GM19452 (cell line): ENCODE results near the gene SIRT5.

ENCODE experiments used
- ATAC-seq: cut with Tn5 transposase; IDR thresholded peaks from one replicate; pipeline ENCODE4 v1.9.1; 2021; ENCODE audit not compliant: unreplicated experiment

Gene SIRT5

DNA sequence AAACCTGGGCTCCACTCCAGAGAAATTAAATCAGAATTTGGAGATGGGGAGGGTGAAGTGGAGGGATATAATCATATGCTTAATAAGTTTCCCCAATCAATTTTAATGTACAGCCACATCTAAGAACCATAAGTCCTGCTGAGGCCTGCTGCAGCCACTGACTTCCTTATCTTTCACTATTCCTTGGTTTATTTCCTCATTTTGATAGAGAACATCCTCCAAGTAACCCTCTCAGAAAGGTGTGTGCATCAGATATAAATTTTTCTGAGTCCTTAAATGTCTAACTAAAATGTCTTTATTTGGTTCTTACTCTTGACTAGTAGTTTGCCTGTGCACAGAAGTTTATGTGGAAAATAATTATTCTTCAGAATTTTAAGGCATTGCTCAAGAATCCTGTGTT lies 23.7 kb upstream of the SIRT5 start:
- ATAC-seq: no peak

GRCh38 chr6:13553646-13554045 lies 20.8 kb upstream of the SIRT5 start:
- ATAC-seq: no peak

DNA sequence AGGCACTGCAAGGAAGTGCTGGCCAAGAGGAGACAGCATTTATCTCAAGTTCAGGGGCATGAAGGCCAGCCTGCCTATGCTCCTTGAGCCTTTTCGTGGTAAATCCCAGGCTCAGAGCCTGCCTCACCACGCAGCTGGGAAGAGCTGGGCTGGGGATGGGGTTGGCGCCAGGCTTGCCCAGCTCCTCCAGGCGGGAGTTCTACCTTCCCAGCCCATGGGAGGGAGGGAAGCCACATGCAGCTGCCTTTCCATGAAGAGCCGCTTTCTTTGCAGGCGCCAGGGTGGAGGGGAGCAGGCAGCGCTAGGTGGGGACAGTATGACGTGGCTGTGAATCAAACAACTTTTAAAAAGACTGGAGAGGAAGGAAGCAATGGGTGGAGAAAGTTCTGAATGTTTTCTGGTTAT lies 19.5 kb upstream of the SIRT5 start:
- no peak for ATAC-seq

DNA sequence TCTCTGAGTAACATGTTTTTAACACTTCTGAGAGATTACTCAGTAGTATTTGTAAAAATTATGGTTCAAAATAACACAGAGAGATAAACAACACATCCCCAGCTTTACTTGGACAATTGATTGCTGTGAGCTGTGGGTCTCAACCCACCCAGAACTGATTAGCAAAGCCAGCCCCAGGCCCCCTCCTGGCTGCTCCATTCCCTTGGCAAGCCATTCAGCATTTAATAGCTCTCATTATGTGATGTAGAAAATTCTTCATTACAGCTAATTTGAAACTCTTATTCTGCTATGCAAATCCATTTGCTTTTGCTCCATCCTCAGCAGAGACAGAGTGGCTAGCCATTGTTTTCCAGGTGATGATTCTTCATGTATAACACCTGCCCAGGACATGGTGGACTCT lies 16.6 kb upstream of the SIRT5 start:
- ATAC-seq: no peak

DNA sequence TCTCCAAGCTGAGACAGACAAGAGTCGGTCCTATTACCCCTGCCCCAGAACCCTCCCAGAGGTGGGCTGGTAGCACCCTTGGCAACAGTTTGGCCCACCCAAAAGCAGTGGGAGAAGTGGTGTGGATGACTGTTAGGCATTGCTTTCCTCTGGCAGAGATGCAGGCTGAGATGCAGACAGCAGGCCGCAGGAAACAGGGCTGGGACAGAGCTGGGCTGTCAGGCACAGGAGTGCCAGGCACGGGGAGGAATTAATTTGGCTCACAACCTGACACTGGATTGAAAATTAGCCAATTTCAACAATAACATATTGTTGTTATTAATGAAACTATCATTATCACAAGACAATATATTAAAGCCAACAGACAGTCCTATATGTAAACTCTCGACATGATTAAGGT lies 15.7 kb upstream of the SIRT5 start:
- ATAC-seq: no peak

DNA sequence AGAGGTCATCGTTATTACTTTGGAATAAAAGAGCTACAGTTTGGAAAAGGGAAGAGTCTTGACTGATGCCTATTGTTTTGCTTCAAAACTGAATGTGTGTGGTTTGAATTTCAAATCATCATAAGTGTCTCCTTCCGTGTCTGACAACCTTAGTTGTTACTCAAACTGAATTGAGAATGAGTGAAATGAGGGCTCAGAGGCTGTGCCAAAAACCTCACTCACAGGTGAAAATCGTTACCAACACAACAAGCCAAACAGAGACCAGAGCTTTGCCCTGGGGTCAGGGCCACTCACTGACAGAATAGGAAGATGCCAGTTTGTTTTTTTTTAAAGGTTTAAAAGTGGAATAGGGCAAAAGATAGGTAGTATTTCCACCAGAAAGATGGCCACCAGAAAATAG lies 15.2 kb upstream of the SIRT5 start:
- ATAC-seq: no peak

- ATAC-seq: no peak
These were observed 14.3 kb upstream of the SIRT5 start for GRCh38 chr6:13559968-13560650.

DNA sequence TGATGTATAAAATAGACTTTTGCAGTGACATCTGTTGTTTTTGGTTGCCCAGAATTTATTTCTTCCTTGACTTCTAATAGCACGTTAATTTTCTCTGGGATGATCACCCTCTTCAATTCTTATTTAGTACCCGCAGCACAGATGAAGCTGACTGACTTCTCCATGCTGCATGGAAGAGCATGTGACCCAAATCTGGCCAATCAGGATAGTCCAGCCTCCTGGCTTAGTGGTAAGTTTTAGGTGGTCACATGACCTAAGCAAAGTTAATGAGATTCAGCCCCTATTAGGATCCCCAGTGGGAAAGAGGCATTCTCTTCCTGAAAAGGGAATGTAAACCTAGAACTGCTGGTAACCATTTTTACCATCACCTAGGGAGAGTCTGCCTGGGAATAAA lies 13.8 kb upstream of the SIRT5 start:
- no peak for ATAC-seq

DNA sequence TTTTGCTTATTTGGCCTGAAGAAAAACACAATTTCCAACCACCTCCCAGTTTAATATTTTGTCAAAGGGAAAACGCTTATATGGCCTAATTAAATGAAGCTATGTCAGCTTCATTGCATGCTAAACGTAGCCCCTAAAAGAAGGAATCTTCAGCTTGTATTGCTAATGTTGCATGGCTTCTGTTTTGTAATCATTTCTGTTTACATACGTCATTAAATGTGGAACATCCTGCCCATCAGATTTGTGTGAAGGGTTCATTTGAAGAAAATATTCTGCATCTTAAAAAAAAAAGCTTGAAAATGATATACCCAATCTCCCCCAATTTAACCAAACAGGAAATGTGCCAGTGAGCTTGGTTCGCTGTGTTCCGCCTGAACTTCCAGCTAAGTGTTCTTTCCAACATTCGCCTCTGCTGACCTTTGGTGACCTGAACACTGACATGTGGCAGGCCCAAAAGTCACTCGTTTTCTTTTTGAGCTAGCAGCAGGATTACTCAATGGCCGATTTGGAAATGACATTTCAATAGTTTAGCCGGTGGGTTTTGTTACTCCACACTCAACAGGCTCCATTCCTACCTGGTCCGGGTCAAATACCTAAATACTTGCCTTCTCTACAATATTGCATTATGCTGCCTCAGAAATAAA lies 12.7 kb upstream of the SIRT5 start:
- ATAC-seq: no peak

- ATAC-seq: no peak
These were observed 11.4 kb upstream of the SIRT5 start for GRCh38 chr6:13563009-13563408.

GRCh38 chr6:13565921-13566320 lies 8.5 kb upstream of the SIRT5 start:
- ATAC-seq: no peak

DNA sequence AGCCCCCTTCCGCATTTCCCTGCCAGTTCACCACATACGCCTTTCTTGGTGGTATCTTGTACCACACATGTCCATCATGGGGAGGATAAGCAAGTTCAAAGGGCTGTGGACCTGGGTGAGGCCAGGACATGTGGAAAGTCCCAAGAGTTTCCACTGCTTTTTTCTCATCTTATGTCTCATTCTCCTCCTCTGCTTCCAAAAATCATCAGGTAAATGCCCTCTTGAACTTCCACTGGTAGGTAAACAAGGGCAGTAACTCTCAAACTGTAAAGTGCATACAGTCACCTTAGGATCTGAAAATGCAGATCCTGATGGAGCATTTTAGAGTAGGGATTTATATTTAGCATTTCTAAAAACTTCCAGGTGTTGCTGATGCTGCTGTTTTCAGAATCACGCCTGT lies 7.9 kb upstream of the SIRT5 start:
- no peak for ATAC-seq

DNA sequence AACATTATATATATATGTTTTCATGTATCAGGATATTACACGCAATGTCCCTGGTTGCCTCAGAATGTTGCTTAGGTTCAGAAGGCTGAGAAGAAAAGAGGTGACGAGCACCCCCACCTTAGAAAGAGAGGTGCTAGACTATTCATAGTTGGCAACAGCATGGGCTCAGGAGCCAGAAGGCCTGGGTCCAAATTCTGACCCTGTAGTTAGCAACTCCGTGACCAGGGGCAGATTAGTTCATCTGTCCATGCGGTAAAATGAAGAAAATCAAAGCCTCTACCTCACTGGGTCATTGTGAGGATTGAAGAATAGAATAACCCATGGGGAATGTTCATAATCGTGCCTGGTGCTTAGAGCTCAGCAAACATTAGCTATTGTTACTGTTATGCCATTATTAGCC lies 5.4 kb upstream of the SIRT5 start:
- no peak for ATAC-seq

DNA sequence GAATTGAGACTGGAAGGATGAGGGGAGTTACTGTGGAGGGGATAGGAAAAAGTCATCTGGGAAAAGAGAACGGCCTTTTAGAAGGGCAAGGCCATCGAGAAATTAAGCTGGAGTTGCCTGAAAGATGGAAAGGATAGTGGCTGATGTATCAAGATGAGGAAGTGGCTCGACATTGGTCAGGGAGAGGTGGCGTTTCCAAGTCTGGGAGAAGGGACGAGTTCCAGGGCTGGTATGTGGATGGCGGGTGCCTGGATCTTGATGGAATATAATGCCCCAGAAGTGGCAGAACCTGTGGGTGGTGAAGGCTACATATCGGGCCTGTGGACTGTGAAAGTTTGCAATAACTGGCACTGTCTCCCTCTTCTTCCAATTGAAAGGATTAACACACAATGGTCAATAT lies 2.2 kb upstream of the SIRT5 start:
- ATAC-seq: no peak

DNA sequence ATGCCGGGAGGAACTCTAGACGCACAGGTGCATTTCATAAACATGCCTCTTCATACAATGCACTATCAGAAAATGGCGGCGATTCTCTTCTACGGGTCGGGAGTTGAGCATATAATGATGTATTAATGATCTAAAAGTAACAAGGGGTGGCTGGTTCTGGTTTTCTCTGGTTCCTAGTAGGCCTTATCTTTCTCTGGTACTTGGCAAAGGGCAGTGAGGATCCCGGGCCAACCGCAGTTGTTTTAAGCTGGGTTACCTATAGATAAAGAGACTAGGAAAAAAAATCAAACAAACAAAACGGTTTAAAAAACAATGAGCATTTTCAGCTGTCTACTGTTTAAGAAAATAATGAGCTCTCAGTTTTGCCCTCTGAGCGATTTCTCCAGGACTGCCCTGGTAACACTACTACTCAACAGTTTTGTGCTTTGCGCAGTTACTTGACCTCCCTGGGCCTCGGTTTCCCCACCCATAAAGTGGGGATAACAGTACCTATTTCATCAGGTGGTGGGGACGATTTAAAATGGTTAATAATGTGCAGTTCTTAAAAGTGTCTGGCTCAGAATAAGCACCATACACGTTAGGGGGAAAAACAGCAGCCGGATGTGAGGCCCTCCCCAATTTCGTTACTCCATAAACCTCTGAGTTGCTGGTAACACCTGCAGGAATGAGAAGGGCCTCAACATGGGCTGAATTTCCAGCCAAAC lies 1.3 kb upstream of the SIRT5 start:
- no peak for ATAC-seq

DNA sequence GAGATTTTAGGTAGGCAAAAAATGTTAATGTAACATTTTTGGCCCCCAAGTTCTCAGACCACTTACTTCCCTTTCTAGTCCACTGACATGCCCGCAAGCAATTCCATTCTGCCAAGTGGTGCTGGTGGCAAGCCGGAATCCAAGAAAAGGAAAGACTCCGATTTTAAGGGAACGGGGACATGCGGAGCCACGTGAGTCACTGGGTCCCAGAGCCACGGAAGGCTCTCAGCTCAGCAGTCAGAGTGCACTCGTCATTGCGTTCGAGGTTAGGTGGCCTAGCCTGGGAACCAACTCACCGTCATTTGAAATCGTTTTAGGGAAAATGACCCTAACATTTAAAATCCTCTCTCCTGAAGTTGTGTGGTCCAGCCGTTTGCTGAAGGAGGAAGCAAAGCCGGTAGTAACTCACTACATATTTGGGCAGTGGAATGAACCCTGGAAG lies 711 bp upstream of the SIRT5 start:
- ATAC-seq: no peak

DNA sequence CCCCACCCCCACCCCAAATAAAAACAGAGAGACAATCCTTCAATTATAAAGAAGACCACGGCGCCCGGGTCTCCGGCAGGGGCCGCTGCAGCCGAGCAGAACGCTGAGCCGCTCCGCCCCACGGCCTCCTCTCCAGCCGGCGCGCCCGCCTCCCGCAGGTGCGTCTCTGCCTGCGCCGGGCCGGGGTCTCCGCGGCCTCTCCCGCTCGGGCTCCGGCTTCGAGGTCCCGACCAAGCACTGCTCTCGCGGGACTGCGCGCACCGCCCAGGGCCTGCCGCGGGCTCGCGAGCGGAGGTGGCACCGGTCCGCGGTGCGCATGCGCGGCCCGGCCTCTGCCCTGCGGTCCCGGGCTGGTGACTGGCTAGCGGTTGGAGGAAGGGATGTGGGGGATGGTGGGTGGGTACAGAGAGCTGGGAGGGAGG lies 241 bp upstream of the SIRT5 start:
- ATAC-seq: peak; percentile 82

DNA sequence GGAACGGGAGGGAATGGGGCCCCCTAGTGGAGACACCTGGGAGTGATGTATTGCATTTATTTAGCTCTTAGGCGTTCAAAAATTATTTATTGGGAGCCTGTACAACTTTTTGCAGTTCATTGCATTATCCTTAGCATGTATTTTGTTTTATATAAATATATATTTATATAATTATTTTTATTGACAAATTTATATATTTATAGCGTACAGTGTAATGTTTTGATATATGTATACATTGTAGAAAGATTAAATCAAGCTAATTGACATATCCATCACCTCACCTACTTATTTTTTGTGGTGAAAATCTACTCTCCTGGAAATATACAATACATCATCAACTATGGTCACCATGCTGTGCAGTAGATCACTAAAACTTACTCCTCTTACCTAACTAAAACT lies 975 bp downstream of the SIRT5 start:
- ATAC-seq: no peak

DNA sequence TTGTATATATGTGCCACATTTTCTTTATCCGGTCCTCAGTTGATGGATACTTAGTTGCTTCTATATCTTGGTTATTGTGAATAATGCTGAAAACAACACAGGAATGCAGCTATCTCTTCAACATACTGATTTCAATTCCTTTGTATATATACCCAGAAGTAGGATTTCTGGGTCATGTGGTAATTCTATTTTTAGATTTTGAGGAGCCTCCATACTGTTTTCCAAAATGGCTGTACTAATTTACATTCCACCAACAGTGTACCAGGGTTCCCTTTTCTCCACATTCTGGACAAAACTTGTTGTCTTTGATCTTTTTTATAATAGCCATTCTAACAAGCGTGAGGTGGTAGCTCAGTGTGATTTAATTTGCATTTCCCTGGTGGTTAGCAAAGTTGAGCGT lies 1.6 kb downstream of the SIRT5 start:
- no peak for ATAC-seq

GRCh38 chr6:13577926-13578325 lies 3.5 kb downstream of the SIRT5 start:
- ATAC-seq: no peak

GRCh38 chr6:13579911-13580310 lies 5.5 kb downstream of the SIRT5 start:
- no peak for ATAC-seq

DNA sequence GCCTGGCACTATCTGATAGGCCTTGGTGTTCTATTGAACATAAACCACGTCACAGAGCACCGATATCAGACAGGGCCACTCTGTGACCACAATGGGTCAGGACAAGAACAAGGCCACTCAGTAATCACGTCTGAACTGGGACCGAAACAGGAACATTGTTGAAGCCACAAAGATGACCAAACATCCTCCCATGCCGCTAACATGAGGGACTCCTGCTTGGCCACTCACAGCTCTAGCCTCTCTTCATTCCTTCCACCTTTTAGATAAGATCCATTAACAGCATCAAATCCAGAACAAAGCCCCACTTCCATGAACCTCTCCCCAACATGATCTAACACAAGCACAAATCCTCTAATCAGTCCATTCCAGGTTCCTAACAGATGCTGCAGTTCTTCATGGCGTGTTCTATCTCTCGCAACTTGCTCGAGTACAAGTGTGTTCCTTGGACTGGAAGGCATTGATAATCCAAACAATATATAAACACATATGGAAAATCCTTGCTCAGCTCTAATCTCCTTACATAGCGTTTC lies 7.4 kb downstream of the SIRT5 start:
- ATAC-seq: no peak
